Vagina (tissue), 2 donors: ENCODE data around the gene INPP5A.

Experiments used
- CTCF ChIP-seq, 3 experiments: fragments of 450-650 bp in 2 of 3; fragments of 200-600 bp in 1 of 3; sonication (generic) in 1 of 3; IDR thresholded peaks; one replicate each; pipeline ENCODE4 v1.5.1; 2017 to 2019; ENCODE audit warnings: antibody characterized with exemption in 3 of 3, mild to moderate bottlenecking in 2 of 3, moderate library complexity in 2 of 3
- POLR2A ChIP-seq, 2 donors: fragments of 450-650 bp; IDR thresholded peaks; one replicate each; pipeline ENCODE4 v1.6.1; 2017; ENCODE audit warnings: antibody characterized with exemption in 2 of 2, mild to moderate bottlenecking in 2 of 2, moderate library complexity in 2 of 2
- POLR2AphosphoS5 ChIP-seq, 2 donors: sonication (generic); formaldehyde crosslinking; IDR thresholded peaks; one replicate each; pipeline ENCODE4 v1.9.0; 2017; ENCODE audit warnings: antibody characterized with exemption in 2 of 2, mild to moderate bottlenecking in 2 of 2, low read depth in 1 of 2; ENCODE audit not compliant: insufficient read depth in 1 of 2

- TF ChIP-seq CTCF (IDR thresholded peaks at IDR 0.05) (no peak), POLR2A (IDR thresholded peaks at IDR 0.05) (no peak), POLR2AphosphoS5 (IDR thresholded peaks at IDR 0.05; ENCODE audit: insufficient read depth in 1 of 2, low read depth in 1 of 2) (no peak)
Observed at GRCh38 chr10:132628966-132629900, 91.6 kb downstream of the INPP5A start.
